GM12801 (cell line): ENCODE results near the gene VOPP1.

Experiments used
- CTCF ChIP-seq: IDR thresholded peaks from one replicate; pipeline ENCODE4 v1.5.1; 2011; ENCODE audit warnings: control low read depth; ENCODE audit not compliant: insufficient read length; ENCODE audit errors: extremely low read depth

VOPP1 gene

GRCh38 chr7:55423891-55424290 is 148.4 kb downstream of the VOPP1 start:
- TF ChIP-seq CTCF: no peak

- no peak for TF ChIP-seq CTCF
Measured at GRCh38 chr7:55423277-55423711, 149.0 kb downstream of the VOPP1 start.
